ENCODE measurements around the gene RAB27A. TPM values are rescaled to one million over a fixed set of nuclear protein-coding genes. Genes with fewer than 3 reads are reported as not detected.
A peak's percentile ranks its signal among the peaks of the same experiment; 100 is the strongest.

Gene RAB27A
- total RNA-seq, 1 experiment from 2014 or later: 13.0 TPM

GRCh38 chr15:55237219-55238130 lies 52.1 kb downstream of the RAB27A start:
- H3K4me3 ChIP-seq: no peak overlapping the region
- H3K36me3 ChIP-seq: peaks cover 4% of the 10 kb centered on the region; the same call in 1 of the 2 replicates
- no peaks in the 10 kb centered on the region for H3K9me3 ChIP-seq (replicated peaks)
- H3K4me1 ChIP-seq (replicated peaks): no peaks in the 10 kb centered on the region
- H3K27ac ChIP-seq: no peak overlapping the region
- H3K27me3 ChIP-seq (replicated peaks): no peaks in the 10 kb centered on the region
- no peak for DNase-seq (ENCODE audit: low read depth in 1 of 2, low spot score in 2 of 2)

DNA sequence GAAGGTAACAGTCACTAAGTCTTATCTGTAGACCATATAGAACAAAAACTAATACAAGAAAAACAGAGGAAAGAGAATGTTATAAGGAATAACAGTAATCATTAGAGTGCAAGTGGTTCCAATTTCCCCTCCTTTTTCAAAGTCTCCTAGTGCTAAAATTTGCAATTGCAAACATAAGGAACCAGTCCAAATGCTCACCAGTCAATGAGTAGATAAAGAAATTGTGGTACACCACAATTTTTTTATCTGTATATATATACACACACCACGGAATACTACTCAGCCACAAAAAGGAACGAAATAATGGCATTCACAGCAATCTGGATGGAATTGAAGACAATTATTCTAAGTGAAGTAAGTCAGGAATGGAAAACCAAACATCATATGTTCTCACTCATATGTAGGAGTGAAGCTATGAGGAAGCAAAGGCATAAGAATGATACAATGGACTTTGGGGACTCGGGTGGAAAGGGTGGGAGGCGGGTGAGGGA lies 54.0 kb downstream of the RAB27A start:
- no peaks in the 10 kb centered on the region for H3K4me1 ChIP-seq (replicated peaks)

DNA sequence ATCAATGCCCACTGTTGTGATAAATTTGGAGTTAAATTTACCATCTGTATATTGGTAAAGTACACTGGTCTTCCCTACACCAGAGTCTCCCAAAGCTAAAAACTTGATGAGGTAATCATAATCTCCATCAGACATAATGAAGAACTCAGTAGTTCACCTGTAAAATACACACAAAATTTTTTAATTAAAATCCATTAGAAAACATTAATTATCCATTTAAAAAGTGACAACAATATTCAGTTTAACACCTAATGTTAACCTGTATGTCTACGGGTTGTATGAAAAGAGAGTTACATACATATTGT lies 54.9 kb downstream of the RAB27A start:
- Histone ChIP-seq H3K4me1 (replicated peaks) (no peaks in the 10 kb centered on the region), H3K27ac (no peak overlapping the region), H3K9me3 (replicated peaks) (no peaks in the 10 kb centered on the region), H3K27me3 (replicated peaks) (no peaks in the 10 kb centered on the region), H3K4me3 (no peak overlapping the region), H3K36me3 (peaks cover 4% of the 10 kb centered on the region; the same call in 1 of the 2 replicates)
- no peak for DNase-seq (ENCODE audit: low read depth in 1 of 2, low spot score in 2 of 2)

More for the DNA sequence above, 54.0 kb downstream of the RAB27A start:
- Histone ChIP-seq H3K27ac (no peak overlapping the region), H3K4me3 (no peak overlapping the region), H3K36me3 (peaks cover 4% of the 10 kb centered on the region; the same call in 1 of the 2 replicates), H3K9me3 (replicated peaks) (no peaks in the 10 kb centered on the region), H3K27me3 (replicated peaks) (no peaks in the 10 kb centered on the region)
- no peak for DNase-seq (ENCODE audit: low read depth in 1 of 2, low spot score in 2 of 2)

DNA sequence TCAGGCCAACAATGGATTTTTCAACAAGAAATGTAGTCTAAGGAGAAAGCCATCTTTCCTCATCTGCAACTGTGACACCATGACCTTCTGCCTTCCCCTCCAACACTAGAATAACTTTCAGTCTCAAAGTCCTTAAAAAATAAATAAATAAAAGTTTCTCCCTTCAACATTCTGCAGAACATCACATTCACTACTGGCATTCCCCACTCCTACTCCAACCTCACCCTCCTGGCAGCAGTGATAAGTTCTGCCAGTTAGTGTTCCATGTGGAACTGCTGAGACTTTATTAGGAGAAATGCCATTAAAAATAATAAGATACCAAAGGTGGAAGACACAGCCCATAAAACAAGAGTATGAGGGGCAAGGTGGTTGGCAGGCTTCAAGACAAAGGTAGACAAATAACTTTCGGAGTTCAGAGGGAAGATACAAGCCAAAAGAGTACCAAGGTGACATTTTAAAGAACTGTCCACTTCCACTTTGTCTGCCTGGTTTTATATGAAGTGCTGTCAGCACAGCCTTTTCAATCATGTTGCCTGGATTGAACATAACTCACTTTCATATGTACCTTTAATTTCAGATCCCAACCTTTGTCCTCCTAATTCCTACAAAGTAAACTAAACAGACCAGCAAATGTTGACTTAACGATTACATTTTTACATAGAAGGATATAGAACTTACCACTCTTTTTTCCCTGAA lies 55.4 kb downstream of the RAB27A start:
- H3K36me3 ChIP-seq: peaks cover 4% of the 10 kb centered on the region; the same call in 1 of the 2 replicates
- H3K9me3 ChIP-seq (replicated peaks): no peaks in the 10 kb centered on the region
- no peaks in the 10 kb centered on the region for H3K27me3 ChIP-seq (replicated peaks)
- H3K4me3 ChIP-seq: no peak overlapping the region
- no peak overlapping the region for H3K27ac ChIP-seq
- H3K4me1 ChIP-seq (replicated peaks): no peaks in the 10 kb centered on the region
- no peak for DNase-seq (ENCODE audit: low read depth in 1 of 2, low spot score in 2 of 2)

GRCh38 chr15:55231455-55231854 lies 58.2 kb downstream of the RAB27A start:
- no peaks in the 10 kb centered on the region for H3K9me3 ChIP-seq (replicated peaks)
- no peak for DNase-seq (ENCODE audit: low read depth in 1 of 2, low spot score in 2 of 2)

GRCh38 chr15:55230953-55231352 lies 58.7 kb downstream of the RAB27A start:
- H3K27ac ChIP-seq: no peak overlapping the region
- H3K4me3 ChIP-seq: no peak overlapping the region
- no peaks in the 10 kb centered on the region for H3K4me1 ChIP-seq (replicated peaks)
- no peaks in the 10 kb centered on the region for H3K27me3 ChIP-seq (replicated peaks)
- H3K36me3 ChIP-seq: peaks cover 4% of the 10 kb centered on the region; the same call in 1 of the 2 replicates
- no peak for DNase-seq (ENCODE audit: low read depth in 1 of 2, low spot score in 2 of 2)
- H3K9me3 ChIP-seq (replicated peaks): no peaks in the 10 kb centered on the region

More at GRCh38 chr15:55231455-55231854, 58.2 kb downstream of the RAB27A start:
- no peaks in the 10 kb centered on the region for H3K27me3 ChIP-seq (replicated peaks)
- no peaks in the 10 kb centered on the region for H3K4me1 ChIP-seq (replicated peaks)
- peaks cover 4% of the 10 kb centered on the region; the same call in 1 of the 2 replicates for H3K36me3 ChIP-seq
- no peak overlapping the region for H3K27ac ChIP-seq
- no peak overlapping the region for H3K4me3 ChIP-seq

GRCh38 chr15:55230051-55230670 lies 59.5 kb downstream of the RAB27A start:
- H3K36me3 ChIP-seq: peaks cover 10% of the 10 kb centered on the region; the same call in 1 of the 2 replicates
- no peak overlapping the region for H3K4me3 ChIP-seq
- H3K9me3 ChIP-seq (replicated peaks): no peaks in the 10 kb centered on the region
- H3K27ac ChIP-seq: no peak overlapping the region
- no peak for DNase-seq (ENCODE audit: low read depth in 1 of 2, low spot score in 2 of 2)
- H3K4me1 ChIP-seq (replicated peaks): no peaks in the 10 kb centered on the region
- H3K27me3 ChIP-seq (replicated peaks): no peaks in the 10 kb centered on the region

DNA sequence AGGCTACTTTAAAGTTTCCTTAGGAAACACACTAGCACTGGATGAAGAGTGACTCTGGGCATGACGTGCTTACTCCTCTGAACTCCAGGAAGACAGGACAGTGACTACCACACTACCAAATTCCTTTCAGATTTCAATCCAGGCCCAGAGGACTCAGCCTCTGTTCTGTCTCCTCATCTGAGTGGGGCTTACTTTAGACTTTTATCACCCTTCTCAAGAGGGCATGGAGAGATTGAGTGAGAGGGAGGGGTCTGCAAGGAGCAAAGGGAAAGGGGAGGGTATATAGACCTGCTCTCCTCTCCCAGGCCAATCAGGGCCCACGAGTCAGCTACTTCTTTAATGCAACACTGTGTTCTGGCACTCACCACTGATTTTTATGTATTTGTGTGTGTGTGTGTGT lies 63.5 kb downstream of the RAB27A start:
- no peak for DNase-seq (ENCODE audit: low read depth in 1 of 2, low spot score in 2 of 2)

GRCh38 chr15:55224892-55225291 lies 64.7 kb downstream of the RAB27A start:
- no peaks in the 10 kb centered on the region for H3K27me3 ChIP-seq (replicated peaks)
- no peak for DNase-seq (ENCODE audit: low read depth in 1 of 2, low spot score in 2 of 2)

More for the DNA sequence above, 63.5 kb downstream of the RAB27A start:
- H3K4me1 ChIP-seq (replicated peaks): peaks cover 7% of the 10 kb centered on the region
- H3K27me3 ChIP-seq (replicated peaks): no peaks in the 10 kb centered on the region
- no peaks in the 10 kb centered on the region for H3K9me3 ChIP-seq (replicated peaks)
- no peak overlapping the region for H3K27ac ChIP-seq
- H3K36me3 ChIP-seq: peaks cover 20% of the 10 kb centered on the region
- H3K4me3 ChIP-seq: no peak overlapping the region

DNA sequence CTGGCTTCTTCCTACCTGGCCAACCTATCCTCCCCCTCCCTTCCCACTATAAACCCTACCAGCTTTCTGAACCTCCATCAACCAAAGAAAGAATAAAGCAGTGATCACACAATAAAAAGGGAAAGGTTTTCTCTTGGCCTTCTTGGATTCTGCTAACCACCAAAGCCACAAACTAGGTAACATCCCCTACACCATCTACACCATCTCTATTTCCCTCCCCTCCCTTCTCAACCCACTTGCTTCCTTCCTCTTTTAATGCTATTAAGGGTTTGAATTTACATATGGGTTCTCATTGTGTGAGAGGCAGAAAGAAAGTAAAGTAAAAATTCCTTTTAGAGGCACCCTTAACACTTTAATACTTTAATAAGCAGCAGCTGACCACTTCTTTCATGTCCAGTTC lies 67.0 kb downstream of the RAB27A start:
- Histone ChIP-seq H3K4me1 (replicated peaks) (peaks cover 12% of the 10 kb centered on the region), H3K9me3 (replicated peaks) (no peaks in the 10 kb centered on the region), H3K4me3 (no peak overlapping the region), H3K27ac (no peak overlapping the region), H3K36me3 (peaks cover 25% of the 10 kb centered on the region), H3K27me3 (replicated peaks) (no peaks in the 10 kb centered on the region)
- no peak for DNase-seq (ENCODE audit: low read depth in 1 of 2, low spot score in 2 of 2)

More at GRCh38 chr15:55224892-55225291, 64.7 kb downstream of the RAB27A start:
- Histone ChIP-seq H3K4me3 (no peak overlapping the region), H3K4me1 (replicated peaks) (peaks cover 12% of the 10 kb centered on the region), H3K27ac (no peak overlapping the region), H3K9me3 (replicated peaks) (no peaks in the 10 kb centered on the region), H3K36me3 (peaks cover 20% of the 10 kb centered on the region)

DNA sequence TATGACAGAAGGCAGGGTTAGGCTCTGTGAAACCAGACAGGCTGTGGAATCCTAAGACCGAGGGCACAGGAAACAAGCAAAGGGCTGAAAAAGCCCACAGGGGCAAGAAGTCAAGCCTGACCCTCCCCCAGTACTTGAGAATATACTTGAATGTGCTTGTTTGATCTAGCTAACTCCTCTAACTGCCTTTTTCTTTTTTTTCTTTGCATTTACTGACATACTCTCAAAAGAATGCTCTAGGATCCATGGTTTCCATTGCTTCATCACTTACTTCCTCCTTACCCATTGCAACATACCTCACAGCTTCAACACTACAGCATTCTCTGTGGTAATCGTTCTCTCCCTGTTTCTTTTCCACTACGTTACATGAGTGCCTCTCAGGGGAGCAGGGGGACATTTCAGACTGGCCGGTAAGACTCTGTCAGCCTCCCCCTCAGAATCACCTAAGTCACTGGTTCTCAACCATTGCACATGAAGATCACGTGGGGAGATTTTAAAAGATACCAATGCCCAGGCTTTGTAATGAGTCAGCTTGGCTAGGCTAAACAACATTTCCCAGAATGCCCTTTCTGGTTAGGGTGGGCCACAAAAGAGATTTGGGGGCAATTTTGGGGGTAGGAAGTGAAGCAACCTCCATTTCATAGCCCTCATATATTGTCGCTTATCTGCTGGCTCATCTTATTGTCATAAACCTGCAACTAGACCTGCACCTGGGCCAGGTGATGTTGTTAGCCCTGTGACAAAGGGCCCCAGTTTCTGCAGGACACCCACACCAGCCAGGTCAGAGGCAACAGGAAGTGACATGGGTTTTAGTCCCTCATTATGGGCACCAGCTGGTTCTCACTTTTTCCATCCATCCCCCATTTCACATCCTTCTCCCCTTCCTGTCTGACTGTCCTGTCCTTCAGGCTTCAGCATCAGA lies 68.3 kb downstream of the RAB27A start:
- H3K27me3 ChIP-seq (replicated peaks): no peaks in the 10 kb centered on the region
- H3K4me1 ChIP-seq (replicated peaks): peaks cover 12% of the 10 kb centered on the region
- H3K27ac ChIP-seq: peak overlapping the region; percentile 58
- peaks cover 25% of the 10 kb centered on the region for H3K36me3 ChIP-seq
- H3K4me3 ChIP-seq: no peak overlapping the region
- DNase-seq (ENCODE audit: low read depth in 1 of 2, low spot score in 2 of 2): peak in 1 of 2 experiments; percentile 61
- no peaks in the 10 kb centered on the region for H3K9me3 ChIP-seq (replicated peaks)

DNA sequence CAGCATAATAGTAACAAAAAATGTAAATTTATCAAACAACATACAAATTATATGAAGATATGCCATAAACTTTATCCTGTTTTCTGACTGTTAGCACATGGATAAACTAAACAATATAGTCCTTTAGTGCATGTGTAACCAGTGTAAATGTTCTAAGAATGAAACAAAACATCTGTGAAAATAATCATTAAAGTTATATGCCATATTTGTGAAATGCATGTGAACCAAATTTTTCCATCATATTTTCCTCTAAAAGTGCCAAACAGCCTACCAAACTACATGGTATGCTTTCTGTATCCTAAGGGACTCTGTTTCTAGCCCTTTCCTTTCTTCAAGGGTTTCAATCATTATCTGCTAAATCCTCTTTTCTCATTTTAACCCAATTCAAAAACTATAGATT lies 69.0 kb downstream of the RAB27A start:
- H3K4me3 ChIP-seq: no peak overlapping the region
- no peak for DNase-seq (ENCODE audit: low read depth in 1 of 2, low spot score in 2 of 2)
- H3K9me3 ChIP-seq (replicated peaks): no peaks in the 10 kb centered on the region
- H3K27me3 ChIP-seq (replicated peaks): no peaks in the 10 kb centered on the region
- peaks cover 12% of the 10 kb centered on the region for H3K4me1 ChIP-seq (replicated peaks)
- H3K27ac ChIP-seq: peak overlapping the region; percentile 58
- peaks cover 24% of the 10 kb centered on the region for H3K36me3 ChIP-seq

DNA sequence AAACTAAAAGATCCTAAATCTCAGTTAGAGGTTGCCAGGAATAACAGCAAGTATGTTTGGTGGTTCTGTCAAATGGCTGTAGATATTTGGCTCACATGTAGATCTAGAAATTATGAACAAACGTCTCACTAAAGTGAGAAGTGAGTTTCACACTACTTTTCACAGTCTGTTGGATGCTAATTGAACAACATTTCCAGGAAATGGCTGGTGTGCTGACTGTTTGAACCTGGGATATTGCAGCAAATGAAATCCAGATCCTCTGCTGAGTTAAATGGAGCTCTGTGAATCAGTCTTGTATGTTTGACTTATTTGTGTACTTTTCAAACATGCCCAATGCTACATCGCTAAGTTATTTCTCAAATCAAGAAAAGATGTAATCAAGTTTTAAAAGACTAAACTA lies 71.6 kb downstream of the RAB27A start:
- Histone ChIP-seq H3K27ac (no peak overlapping the region), H3K9me3 (replicated peaks) (no peaks in the 10 kb centered on the region), H3K36me3 (peaks cover 17% of the 10 kb centered on the region), H3K27me3 (replicated peaks) (no peaks in the 10 kb centered on the region), H3K4me3 (no peak overlapping the region), H3K4me1 (replicated peaks) (peaks cover 12% of the 10 kb centered on the region)
- DNase-seq (ENCODE audit: low read depth in 1 of 2, low spot score in 2 of 2): no peak
